Keratinocyte (primary cell): ENCODE data around the gene SMC3. TPM values are rescaled to one million over a fixed set of nuclear protein-coding genes. Genes with fewer than 3 reads are reported as not detected.

ENCODE experiments used
- DNase-seq: peaks from one replicate; pipeline ENCODE4 v3.0.0-alpha.2; 2011; ENCODE audit warnings: low read depth, missing footprints, low spot score
- FAIRE-seq: peaks from 2 replicates; lab custom pipeline; 2011; peaks lifted over from hg19 to GRCh38; lab: Jason Lieb, UNC
- H2AFZ ChIP-seq: 2 replicates; pipeline ENCODE4 v1.6.0; 2012; ENCODE audit warnings: low read length, control low read depth, inconsistent platforms; ENCODE audit not compliant: control insufficient read depth
- H3K27ac ChIP-seq: 2 replicates; pipeline ENCODE4 v1.5.1; 2011; ENCODE audit warnings: low read length; ENCODE audit not compliant: control insufficient read depth, insufficient read depth
- H3K27me3 ChIP-seq: 3 replicates; pipeline ENCODE4 v1.6.0; 2011; ENCODE audit warnings: low read length; ENCODE audit not compliant: control insufficient read depth, insufficient read depth; ENCODE audit errors: extremely low read depth
- H3K36me3 ChIP-seq, 2 experiments: 2 replicates in 1 of 2; 3 replicates in 1 of 2; pipeline ENCODE4 v1.5.1; 2011; ENCODE audit warnings: low read length in 2 of 2, mild to moderate bottlenecking in 1 of 2; ENCODE audit not compliant: control insufficient read depth in 2 of 2, insufficient read depth in 2 of 2; ENCODE audit errors: extremely low read depth in 1 of 2
- H3K4me1 ChIP-seq: 3 replicates; pipeline ENCODE4 v1.5.1; 2011; ENCODE audit warnings: low read length; ENCODE audit not compliant: control insufficient read depth, insufficient read depth; ENCODE audit errors: extremely low read depth
- H3K4me2 ChIP-seq: 3 replicates; pipeline ENCODE4 v1.6.0; 2011; ENCODE audit warnings: low read depth, low read length; ENCODE audit not compliant: control insufficient read depth, insufficient read depth; ENCODE audit errors: extremely low read depth
- H3K4me3 ChIP-seq, 3 experiments: fragments of 200-600 bp in 1 of 3; sonication (generic) in 1 of 3; 2 replicates in 2 of 3; 3 replicates in 1 of 3; pipeline ENCODE4 v1.5.1; 2011 to 2016; ENCODE audit warnings: low read length in 3 of 3, mild to moderate bottlenecking in 3 of 3, control low read depth in 2 of 3, inconsistent platforms in 1 of 3, low read depth in 1 of 3, mixed read lengths in 1 of 3, mixed run types in 1 of 3, moderate library complexity in 1 of 3; ENCODE audit not compliant: control insufficient read depth in 2 of 3, insufficient read depth in 2 of 3; ENCODE audit errors: extremely low read depth in 1 of 3
- H3K79me2 ChIP-seq: 2 replicates; pipeline ENCODE4 v1.6.0; 2012; ENCODE audit warnings: low read length; ENCODE audit not compliant: control insufficient read depth, insufficient read depth
- H3K9ac ChIP-seq: 3 replicates; pipeline ENCODE4 v1.6.0; 2011; ENCODE audit warnings: low read length; ENCODE audit not compliant: control insufficient read depth, insufficient read depth; ENCODE audit errors: extremely low read depth
- H3K9me1 ChIP-seq: 3 replicates; pipeline ENCODE4 v1.6.0; 2011; ENCODE audit warnings: low read length; ENCODE audit not compliant: control insufficient read depth, insufficient read depth; ENCODE audit errors: extremely low read depth
- H3K9me3 ChIP-seq: 2 replicates; pipeline ENCODE4 v1.5.1; 2012; ENCODE audit warnings: low read depth, low read length; ENCODE audit not compliant: control insufficient read depth
- H4K20me1 ChIP-seq: 3 replicates; pipeline ENCODE4 v1.6.0; 2011; ENCODE audit warnings: low read length; ENCODE audit not compliant: control insufficient read depth, insufficient read depth; ENCODE audit errors: extremely low read depth
- EZH2 ChIP-seq: IDR thresholded peaks from one replicate; pipeline ENCODE4 v1.6.1; 2012; ENCODE audit warnings: inconsistent platforms, mild to moderate bottlenecking, low read length, moderate library complexity
- dilution Hi-C: fragments of 300-500 bp; cut with MboI; formaldehyde crosslinking; loops from one replicate; pipeline ENCODE4 v1.7.0; 2020; ENCODE audit warnings: low sequenced_read_pairs; ENCODE audit not compliant: extremely low pct_ligation_motif_present
- polyA plus RNA-seq, 5 experiments: library from polyadenylated mRNA; depleted of rRNA in 3 of 5; stranded (reverse) in 3 of 5; stranded (forward) in 1 of 5; unstranded in 1 of 5; fragments of >200 nt; gene quantifications; 1 replicate in 1 of 5; 2 replicates in 3 of 5; 3 replicates in 1 of 5; pipeline versions ENCODE4 v1.2.1 to v1.2.3, GENCODE V29; 2011 to 2012; ENCODE audit warnings: missing spikeins in 2 of 5, low read depth in 1 of 5, low replicate concordance in 1 of 5
- TF ChIP-seq, protein P1 (sequence below), 3 experiments: IDR thresholded peaks in 1 of 3; conservative IDR thresholded peaks in 1 of 3; optimal IDR thresholded peaks in 1 of 3; 2 replicates in 2 of 3; 3 replicates in 1 of 3; pipeline versions ENCODE3 to v1.5.1; 2011; ENCODE audit warnings: low read length in 3 of 3, mild to moderate bottlenecking in 3 of 3, moderate library complexity in 2 of 3, control low read depth in 1 of 3, inconsistent platforms in 1 of 3; ENCODE audit not compliant: insufficient read depth in 2 of 3; ENCODE audit errors: extremely low read depth in 1 of 3

SMC3 gene
- polyA plus RNA-seq, 1 donor (not counting 4 experiments of a cell fraction or from before 2014, with no cell fraction given), result 16.3 TPM

GRCh38 chr10:110616493-110617033, 49.1 kb downstream of the SMC3 start:
- Histone ChIP-seq H3K9me1 (no peaks in the 10 kb centered on the region), H3K27me3 (peaks cover 3% of the 10 kb centered on the region), H3K9me3 (no peaks in the 10 kb centered on the region), H3K27ac (no peak overlapping the region), H3K79me2 (no peaks in the 10 kb centered on the region), H3K4me2 (no peak overlapping the region), H3K9ac (no peak overlapping the region), H3K4me1 (no peaks in the 10 kb centered on the region), H2AFZ (no peak overlapping the region), H3K4me3 (no peak overlapping the region), H4K20me1 (no peaks in the 10 kb centered on the region), H3K36me3 (no peaks in the 10 kb centered on the region)
- FAIRE-seq (no peak), DNase-seq (no peak)
- dilution Hi-C loops, result no loop called here
- TF ChIP-seq, protein P1, sequence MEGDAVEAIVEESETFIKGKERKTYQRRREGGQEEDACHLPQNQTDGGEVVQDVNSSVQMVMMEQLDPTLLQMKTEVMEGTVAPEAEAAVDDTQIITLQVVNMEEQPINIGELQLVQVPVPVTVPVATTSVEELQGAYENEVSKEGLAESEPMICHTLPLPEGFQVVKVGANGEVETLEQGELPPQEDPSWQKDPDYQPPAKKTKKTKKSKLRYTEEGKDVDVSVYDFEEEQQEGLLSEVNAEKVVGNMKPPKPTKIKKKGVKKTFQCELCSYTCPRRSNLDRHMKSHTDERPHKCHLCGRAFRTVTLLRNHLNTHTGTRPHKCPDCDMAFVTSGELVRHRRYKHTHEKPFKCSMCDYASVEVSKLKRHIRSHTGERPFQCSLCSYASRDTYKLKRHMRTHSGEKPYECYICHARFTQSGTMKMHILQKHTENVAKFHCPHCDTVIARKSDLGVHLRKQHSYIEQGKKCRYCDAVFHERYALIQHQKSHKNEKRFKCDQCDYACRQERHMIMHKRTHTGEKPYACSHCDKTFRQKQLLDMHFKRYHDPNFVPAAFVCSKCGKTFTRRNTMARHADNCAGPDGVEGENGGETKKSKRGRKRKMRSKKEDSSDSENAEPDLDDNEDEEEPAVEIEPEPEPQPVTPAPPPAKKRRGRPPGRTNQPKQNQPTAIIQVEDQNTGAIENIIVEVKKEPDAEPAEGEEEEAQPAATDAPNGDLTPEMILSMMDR (optimal IDR thresholded peaks at IDR 0.05 in 1 of 3, IDR thresholded peaks at IDR 0.05 in 1 of 3, conservative IDR thresholded peaks at IDR 0.05 in 1 of 3; ENCODE audit: extremely low read depth in 1 of 3, insufficient read depth in 2 of 3, low read length in 3 of 3), result no peak
- no peak for TF ChIP-seq EZH2

GRCh38 chr10:110617425-110618229, 50.1 kb downstream of the SMC3 start:
- Histone ChIP-seq H3K9ac (no peak overlapping the region), H4K20me1 (no peaks in the 10 kb centered on the region), H3K4me2 (no peak overlapping the region), H3K79me2 (no peaks in the 10 kb centered on the region), H3K9me1 (no peaks in the 10 kb centered on the region), H3K4me3 (no peak overlapping the region), H3K36me3 (no peaks in the 10 kb centered on the region), H3K9me3 (no peaks in the 10 kb centered on the region), H2AFZ (no peak overlapping the region), H3K27me3 (no peaks in the 10 kb centered on the region), H3K27ac (no peak overlapping the region), H3K4me1 (no peaks in the 10 kb centered on the region)
- dilution Hi-C loops, result no loop called here
- DNase-seq, result no peak
- TF ChIP-seq EZH2, result no peak
- TF ChIP-seq, protein P1 (optimal IDR thresholded peaks at IDR 0.05 in 1 of 3, IDR thresholded peaks at IDR 0.05 in 1 of 3, conservative IDR thresholded peaks at IDR 0.05 in 1 of 3; ENCODE audit: extremely low read depth in 1 of 3, insufficient read depth in 2 of 3, low read length in 3 of 3), result no peak
- no peak for FAIRE-seq
